COR-L47 (cell line): Measurements from ENCODE around the gene CCDC110.

Source experiments
- DNase-seq: peaks from one replicate; lab custom pipeline; 2025; lab: John Stamatoyannopoulos, UW

CCDC110 gene

GRCh38 chr4:185472103-185472542 is 590 bp upstream of the CCDC110 start:
- no peak for DNase-seq

- DNase-seq: peak; percentile 80
Measured at GRCh38 chr4:185470501-185471195, 885 bp downstream of the CCDC110 start.

GRCh38 chr4:185469580-185470154 is 1.9 kb downstream of the CCDC110 start:
- no peak for DNase-seq

DNA sequence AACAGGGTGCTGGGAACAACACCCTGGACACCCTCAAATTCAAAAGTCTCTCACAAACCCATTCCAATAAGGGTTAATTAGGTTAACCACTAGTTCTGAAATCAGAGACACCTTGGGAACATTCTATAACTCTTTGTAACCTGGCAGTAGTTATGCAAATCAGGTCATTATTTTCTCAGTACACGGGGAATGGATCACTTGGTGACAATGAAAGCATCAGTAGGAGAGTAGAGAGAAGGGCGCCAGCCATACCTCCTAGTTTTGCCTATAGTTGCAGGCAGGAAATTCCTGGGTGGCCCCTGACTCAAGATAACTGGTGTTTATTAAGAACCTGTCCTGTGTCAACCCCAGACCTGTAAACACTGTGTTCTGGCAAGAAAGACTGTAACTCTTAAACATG is 2.5 kb downstream of the CCDC110 start:
- DNase-seq: no peak

- DNase-seq: no peak
Measured at GRCh38 chr4:185467991-185468390, 3.5 kb downstream of the CCDC110 start.

DNA sequence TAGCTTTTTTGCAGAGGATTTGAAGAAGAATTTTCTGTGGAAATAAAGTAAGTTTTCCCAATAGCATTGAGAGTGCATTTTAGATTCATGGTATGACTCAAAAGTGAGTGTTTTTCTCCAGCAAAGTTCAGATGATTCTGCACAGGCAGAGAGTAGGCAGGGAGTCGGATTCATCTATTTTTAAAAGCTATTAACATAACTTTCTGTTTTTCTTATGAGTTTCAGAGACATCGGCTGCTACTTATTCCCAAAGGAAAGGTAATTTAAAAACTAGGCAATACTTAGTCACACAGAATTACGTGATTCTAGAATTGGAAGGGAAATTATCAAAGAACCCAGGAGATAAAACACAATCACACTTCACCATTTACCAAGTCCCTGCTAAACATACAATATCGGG is 4.4 kb downstream of the CCDC110 start:
- no peak for DNase-seq

DNA sequence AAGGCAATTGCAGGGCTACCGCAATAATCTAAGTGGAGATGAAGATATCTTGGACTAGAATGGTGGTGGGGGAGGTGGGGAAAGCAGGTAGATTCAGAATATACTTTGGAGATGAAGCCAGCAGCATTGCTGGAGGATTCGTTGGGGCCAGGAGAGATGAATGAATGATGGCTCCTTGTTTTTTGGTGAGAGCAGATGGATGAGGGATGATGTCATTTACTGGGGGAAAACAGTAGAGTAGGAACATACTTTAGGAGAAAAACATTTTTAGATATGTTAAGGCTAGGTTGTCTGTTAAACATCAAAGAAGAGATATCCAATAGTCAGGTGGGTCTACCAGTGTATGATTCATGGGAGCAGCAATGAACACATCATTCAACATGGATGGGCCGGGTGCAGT is 5.8 kb downstream of the CCDC110 start:
- DNase-seq: no peak

GRCh38 chr4:185464887-185465286 is 6.6 kb downstream of the CCDC110 start:
- no peak for DNase-seq

DNA sequence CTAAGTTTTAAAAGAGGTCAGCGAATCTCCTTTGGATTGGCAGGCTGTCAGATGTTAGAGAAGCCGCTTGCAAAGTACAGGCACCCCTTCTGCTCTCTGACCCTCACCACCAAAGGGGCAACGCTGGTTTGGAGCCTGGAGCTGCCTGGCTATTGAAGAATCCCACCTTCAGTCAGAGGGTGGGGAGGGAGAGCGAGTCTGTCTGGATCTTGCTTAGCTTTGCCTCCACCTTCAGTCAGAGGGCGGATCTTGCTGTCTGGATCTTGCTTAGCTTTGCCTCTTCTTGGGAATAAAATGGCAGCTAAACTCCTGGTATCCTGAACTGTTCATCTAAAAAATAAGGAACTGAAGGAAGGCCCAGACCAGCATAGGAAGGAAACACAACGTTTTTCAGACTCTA is 7.3 kb downstream of the CCDC110 start:
- DNase-seq: no peak

DNA sequence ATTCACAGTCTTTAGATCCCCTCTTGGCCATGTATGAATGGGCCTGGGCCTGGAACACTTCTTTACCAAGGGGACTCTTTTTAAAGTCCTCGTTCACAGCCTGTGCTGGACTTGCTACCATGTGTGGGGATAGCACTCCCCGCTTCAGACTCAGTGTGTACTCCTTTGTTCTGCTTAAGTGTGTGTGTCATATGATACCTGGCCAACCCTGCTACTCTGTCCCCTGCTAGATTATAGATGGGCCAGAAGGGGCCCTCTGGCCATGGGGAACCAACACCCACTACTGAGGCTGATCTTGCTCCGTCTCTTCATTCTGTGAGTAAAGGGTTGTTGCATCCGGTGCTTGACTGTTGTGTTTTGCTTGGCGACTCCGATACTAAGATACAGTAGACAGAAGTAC is 8.0 kb downstream of the CCDC110 start:
- DNase-seq: no peak

- no peak for DNase-seq
Measured at GRCh38 chr4:185461565-185461964, 10.0 kb downstream of the CCDC110 start.

DNA sequence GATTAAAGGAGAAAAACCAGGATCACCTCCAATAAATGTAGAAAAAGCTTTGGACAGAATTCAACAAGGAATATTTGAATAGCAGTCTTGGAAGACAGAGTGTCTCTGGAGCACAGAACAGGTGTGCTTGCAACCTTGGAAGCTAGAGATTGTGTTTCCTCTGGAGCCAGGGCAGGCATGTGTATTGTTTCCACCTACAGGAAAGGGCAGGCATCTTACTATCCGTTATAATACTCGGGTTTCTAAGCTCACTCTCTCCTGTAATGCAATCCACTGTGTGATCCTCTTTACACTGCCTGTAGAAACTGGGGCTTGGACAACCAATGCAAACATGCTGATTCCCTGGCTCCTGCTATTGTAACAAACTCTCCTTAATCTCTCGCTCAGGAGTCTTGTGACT is 14.4 kb downstream of the CCDC110 start:
- DNase-seq: no peak

- DNase-seq: no peak
Measured at GRCh38 chr4:185456131-185456530, 15.4 kb downstream of the CCDC110 start.

DNA sequence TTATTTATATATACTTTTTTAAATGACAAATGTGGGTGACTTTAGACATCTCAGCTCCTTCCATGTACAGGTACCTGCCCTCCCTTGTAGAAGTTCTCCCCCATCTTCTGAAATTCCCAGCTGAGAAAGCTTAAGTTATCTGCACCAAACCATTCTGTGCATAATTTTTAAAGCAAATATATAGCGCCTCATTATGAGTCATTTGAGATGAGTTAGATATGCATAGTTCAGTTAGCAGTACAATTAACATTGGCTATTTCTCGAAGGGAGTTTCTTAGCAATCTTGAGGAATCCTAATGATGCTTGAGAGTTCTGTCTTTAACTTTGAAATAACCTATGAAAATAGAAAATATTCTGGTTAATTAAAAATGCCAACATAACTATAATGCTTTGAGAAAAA is 26.3 kb downstream of the CCDC110 start:
- DNase-seq: no peak

GRCh38 chr4:185441479-185441878 is 30.1 kb downstream of the CCDC110 start:
- no peak for DNase-seq

- DNase-seq: no peak
Measured at GRCh38 chr4:185437809-185438208, 33.7 kb downstream of the CCDC110 start.

DNA sequence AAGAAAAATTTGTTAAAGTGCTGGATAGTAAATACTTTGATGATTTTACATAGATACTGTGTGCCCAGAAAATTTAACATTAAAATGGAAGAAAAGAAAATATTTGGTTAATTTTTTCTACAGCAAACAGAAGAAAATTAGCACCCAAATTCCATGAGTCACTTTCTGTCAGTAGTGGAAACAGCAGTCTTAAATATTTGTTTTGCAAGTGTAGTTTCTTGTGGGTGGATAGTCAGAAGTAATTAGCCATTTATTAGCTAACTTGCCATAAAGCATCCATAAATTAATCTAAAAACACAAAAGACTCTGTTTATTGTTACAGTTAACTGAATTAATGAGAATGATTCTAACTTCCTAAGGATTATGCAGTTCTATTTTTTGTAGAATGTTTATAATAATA is 36.1 kb downstream of the CCDC110 start:
- no peak for DNase-seq

GRCh38 chr4:185429660-185430059 is 41.9 kb downstream of the CCDC110 start:
- no peak for DNase-seq

DNA sequence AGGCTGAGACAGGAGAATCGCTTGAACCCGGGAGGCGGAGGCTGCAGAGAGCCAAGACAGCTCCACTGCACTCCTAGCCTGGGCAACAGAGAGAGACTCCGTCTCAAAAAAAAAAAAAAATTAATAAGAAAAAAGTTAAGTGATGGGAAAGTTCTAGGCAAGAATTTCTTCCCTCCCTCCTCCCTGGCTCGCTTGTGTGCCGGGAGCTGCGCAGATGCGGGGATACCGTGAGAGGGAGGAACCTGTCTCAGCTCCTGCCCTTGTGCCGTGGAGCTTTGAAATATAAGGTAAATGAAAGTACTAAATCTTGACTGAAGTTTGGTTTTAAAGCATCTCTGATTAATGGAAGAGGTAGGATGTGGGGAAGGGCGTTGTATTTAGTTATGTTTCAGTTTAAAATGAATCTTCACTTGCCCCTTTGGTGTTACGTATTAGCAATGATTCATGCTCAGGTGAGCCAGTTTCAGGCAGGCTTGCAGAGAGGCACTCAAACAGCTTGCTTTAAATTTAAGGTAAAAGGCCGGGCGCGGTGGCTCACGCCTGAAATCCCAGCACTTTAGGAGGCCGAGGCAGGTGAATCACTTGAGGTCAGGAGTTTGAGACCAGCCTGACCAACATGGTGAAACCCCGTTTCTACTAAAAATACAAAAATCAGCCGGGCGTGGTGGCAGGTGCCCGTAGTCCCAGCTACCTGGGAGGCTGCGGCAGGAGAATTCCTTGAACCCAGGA is 44.4 kb downstream of the CCDC110 start:
- DNase-seq: no peak

GRCh38 chr4:185425647-185426352 is 45.7 kb downstream of the CCDC110 start, which contains the start of gene UFSP2:
Gene UFSP2, minus strand, starts transcription at chr4:185425964. Its CDS starts 96 bp downstream, at chr4:185425868.
- peak; percentile 78 for DNase-seq

- peak; percentile 30 for DNase-seq
Measured at GRCh38 chr4:185424905-185425646, 46.5 kb downstream of the CCDC110 start.
